Measurements from ENCODE around the gene WNT16. TPM values are rescaled to one million over a fixed set of nuclear protein-coding genes. Genes with fewer than 3 reads are reported as not detected.

Gene WNT16
- total RNA-seq, 1 experiment from 2014 or later, result not detected

Other genes with a start within 250 kb of the WNT16 start
- gene FAM3C, start 67.3 kb downstream of the WNT16 start, total RNA-seq (2014; rRNA removed; shearing (Covaris generic)), result 55.7 and 57.7 TPM in 2 replicates

Measured in H4 (cell line).